Measurements from ENCODE around the gene NFIA. TPM values are rescaled to one million over a fixed set of nuclear protein-coding genes. Genes with fewer than 3 reads are reported as not detected.

Gene NFIA
- total and polyA plus RNA-seq, 2 donors (not counting 1 experiment from before 2014, with no cell fraction given) = 0.28 to 0.54 TPM

GRCh38 chr1:61080413-61081143, 1.8 kb upstream of the NFIA start:
- no peak for ATAC-seq (ENCODE audit: low read depth)
- CTCF ChIA-PET = interaction anchor here (0.6 to 1.7 kb wide), 3 partner anchors 11 to 633 kb away, joined by 3 to 9 read pairs (median 3); no protein-coding TSS in a partner anchor
- intact Hi-C loops (cut with micrococcal nuclease) = no loop called here
- POLR2A ChIA-PET = interaction anchor here (0.7 kb wide), 1 partner anchor 32 kb away, joined by 3 read pairs; no protein-coding TSS in a partner anchor
- Histone ChIP-seq H3K79me2 (ENCODE audit: control insufficient read depth, insufficient read depth, low read length) (no peaks in the 10 kb centered on the region), H3K36me3 (replicated peaks in 1 of 2; ENCODE audit: control extremely low read depth in 1 of 2, control insufficient read depth in 1 of 2, extremely low read depth in 1 of 2, insufficient read depth in 2 of 2, low read length in 1 of 2) (no peaks in the 10 kb centered on the region), H4K20me1 (ENCODE audit: control insufficient read depth, insufficient read depth, low read length, poor library complexity, severe bottlenecking) (no peaks in the 10 kb centered on the region), H3K27me3 (replicated peaks in 1 of 4; ENCODE audit: control extremely low read depth in 1 of 4, control insufficient read depth in 3 of 4, insufficient read depth in 4 of 4, low read length in 3 of 4) (peaks cover 0 to 58% (median 46%) of the 10 kb centered on the region in 4 experiments), H3K4me2 (replicated peaks; ENCODE audit: low read depth, low read length, poor library complexity, severe bottlenecking) (no peak overlapping the region), H3K4me3 (ENCODE audit: control extremely low read depth in 1 of 5, extremely low read depth in 1 of 5, insufficient read depth in 1 of 5, low read depth in 2 of 5, low read length in 4 of 5) (no peak overlapping the region), H3K27ac (ENCODE audit: low read length in 2 of 2) (no peak overlapping the region), H3K9me3 (ENCODE audit: control extremely low read depth in 1 of 3, control insufficient read depth in 2 of 3, insufficient read depth in 1 of 3, low read length in 2 of 3) (peaks cover 0 to 3% (median 0%) of the 10 kb centered on the region in 3 donors), H2AFZ (ENCODE audit: insufficient read depth, low read depth, low read length, poor library complexity, severe bottlenecking) (no peak overlapping the region), H3K9ac (ENCODE audit: low read length) (no peak overlapping the region), H3K4me1 (ENCODE audit: control insufficient read depth in 2 of 2, insufficient read depth in 2 of 2, low read length in 2 of 2) (peaks cover 37 to 42% of the 10 kb centered on the region in 2 donors)
- Mint-ChIP-seq H3K4me1 (peaks cover 42% of the 10 kb centered on the region), H3K9me3 (ENCODE audit: insufficient read depth) (no peaks in the 10 kb centered on the region), H3K27me3 (peaks cover 54% of the 10 kb centered on the region), H3K4me3 (peak overlapping the region; percentile 77), H3K27ac (no peak overlapping the region)
- TF ChIP-seq EZH2 (IDR thresholded peaks at IDR 0.05; ENCODE audit: borderline replicate concordance, insufficient read depth, low read depth, low read length, poor library complexity, severe bottlenecking) (no peak), CTCF (IDR thresholded peaks at IDR 0.05) (no peak)
- WGBS (ENCODE audit: insufficient coverage) = 42% methylated on average over 4 of the region's 7 CpGs
- peak; percentile 27 for DNase-seq

- intact Hi-C loops (cut with micrococcal nuclease) = no loop called here
- no peak overlapping the region for H2AFZ ChIP-seq (ENCODE audit: insufficient read depth, low read depth, low read length, poor library complexity, severe bottlenecking)
- TF ChIP-seq EZH2 (IDR thresholded peaks at IDR 0.05; ENCODE audit: borderline replicate concordance, insufficient read depth, low read depth, low read length, poor library complexity, severe bottlenecking) = no peak
- TF ChIP-seq CTCF (IDR thresholded peaks at IDR 0.05) = no peak
- peaks cover 0 to 3% (median 0%) of the 10 kb centered on the region in 3 donors for H3K9me3 ChIP-seq (ENCODE audit: control extremely low read depth in 1 of 3, control insufficient read depth in 2 of 3, insufficient read depth in 1 of 3, low read length in 2 of 3)
- WGBS (ENCODE audit: insufficient coverage) = 5% methylated on average over 6 of the region's 8 CpGs
- POLR2A ChIA-PET = interaction anchor here (0.7 kb wide), 1 partner anchor 33 kb away, joined by 3 read pairs; no protein-coding TSS in a partner anchor
- H4K20me1 ChIP-seq (ENCODE audit: control insufficient read depth, insufficient read depth, low read length, poor library complexity, severe bottlenecking) = no peaks in the 10 kb centered on the region
- peak overlapping the region; percentile 91 for H3K4me2 ChIP-seq (replicated peaks; ENCODE audit: low read depth, low read length, poor library complexity, severe bottlenecking)
- H3K9ac ChIP-seq (ENCODE audit: low read length) = peak overlapping the region; percentile 54
- ATAC-seq (ENCODE audit: low read depth) (no peak), DNase-seq (no peak)
- CTCF ChIA-PET = interaction anchor here (0.6 to 1.7 kb wide), 3 partner anchors 11 to 632 kb away, joined by 3 to 9 read pairs (median 3); no protein-coding TSS in a partner anchor
- Mint-ChIP-seq H3K4me3 (peak overlapping the region; percentile 80), H3K27me3 (peaks cover 56% of the 10 kb centered on the region), H3K4me1 (peaks cover 40% of the 10 kb centered on the region), H3K9me3 (ENCODE audit: insufficient read depth) (no peaks in the 10 kb centered on the region), H3K27ac (no peak overlapping the region)
- no peaks in the 10 kb centered on the region for H3K36me3 ChIP-seq (replicated peaks in 1 of 2; ENCODE audit: control extremely low read depth in 1 of 2, control insufficient read depth in 1 of 2, extremely low read depth in 1 of 2, insufficient read depth in 2 of 2, low read length in 1 of 2)
- H3K27me3 ChIP-seq (replicated peaks in 1 of 4; ENCODE audit: control extremely low read depth in 1 of 4, control insufficient read depth in 3 of 4, insufficient read depth in 4 of 4, low read length in 3 of 4) = peaks cover 0 to 58% (median 49%) of the 10 kb centered on the region in 4 experiments
- H3K4me3 ChIP-seq (ENCODE audit: control extremely low read depth in 1 of 5, extremely low read depth in 1 of 5, insufficient read depth in 1 of 5, low read depth in 2 of 5, low read length in 4 of 5) = peak overlapping the region in 1 of 5 experiments; percentile 44
- H3K79me2 ChIP-seq (ENCODE audit: control insufficient read depth, insufficient read depth, low read length) = no peaks in the 10 kb centered on the region
- H3K4me1 ChIP-seq (ENCODE audit: control insufficient read depth in 2 of 2, insufficient read depth in 2 of 2, low read length in 2 of 2) = peaks cover 37 to 42% of the 10 kb centered on the region in 2 donors
- no peak overlapping the region for H3K27ac ChIP-seq (ENCODE audit: low read length in 2 of 2)
Observed at GRCh38 chr1:61081144-61081685, 1.1 kb upstream of the NFIA start.

Data from B cell (primary cell).